Liver (tissue), 9 donors: Measurements from ENCODE around the gene ANO7. TPM values are rescaled to one million over a fixed set of nuclear protein-coding genes. Genes with fewer than 3 reads are reported as not detected.

Source experiments
- DNase-seq: peaks from one replicate; pipeline ENCODE4 v3.0.0-alpha.2; 2017; ENCODE audit warnings: low spot score
- H3K27ac ChIP-seq, 2 donors: one replicate each; pipeline ENCODE4 v1.7.0; 2013; ENCODE audit warnings: inconsistent platforms in 2 of 2, low read length in 2 of 2, control low read depth in 1 of 2, low read depth in 1 of 2, mild to moderate bottlenecking in 1 of 2
- H3K27me3 ChIP-seq, 4 donors: one replicate each; pipeline versions ENCODE4 v1.6.1 to v1.7.0; 2013; ENCODE audit warnings: low read length in 3 of 4, inconsistent platforms in 1 of 4, mild to moderate bottlenecking in 1 of 4, moderate library complexity in 1 of 4; ENCODE audit not compliant: control insufficient read depth in 4 of 4, insufficient read depth in 4 of 4
- H3K36me3 ChIP-seq, 4 donors: one replicate each; pipeline versions ENCODE4 v1.6.1 to v1.7.0; 2013; ENCODE audit warnings: low read length in 3 of 4, mild to moderate bottlenecking in 3 of 4, low read depth in 1 of 4, moderate library complexity in 1 of 4; ENCODE audit not compliant: control insufficient read depth in 4 of 4, insufficient read depth in 3 of 4
- H3K4me1 ChIP-seq, 4 donors: one replicate each; pipeline versions ENCODE4 v1.6.1 to v1.7.0; 2013; ENCODE audit warnings: low read length in 3 of 4, mild to moderate bottlenecking in 3 of 4, moderate library complexity in 1 of 4; ENCODE audit not compliant: control insufficient read depth in 4 of 4, insufficient read depth in 4 of 4
- H3K4me3 ChIP-seq, 3 donors: one replicate each; pipeline versions ENCODE4 v1.6.1 to v1.7.0; 2013; ENCODE audit warnings: low read length in 3 of 3, control low read depth in 1 of 3, low read depth in 1 of 3, mild to moderate bottlenecking in 1 of 3
- H3K9ac ChIP-seq, 2 donors: one replicate each; pipeline ENCODE4 v1.7.0; 2013; ENCODE audit warnings: low read length in 2 of 2, mild to moderate bottlenecking in 2 of 2, moderate library complexity in 2 of 2, control low read depth in 1 of 2, low read depth in 1 of 2
- H3K9me3 ChIP-seq, 4 donors: one replicate each; pipeline versions ENCODE4 v1.6.1 to v1.7.0; 2013; ENCODE audit warnings: low read length in 3 of 4; ENCODE audit not compliant: control insufficient read depth in 4 of 4
- FOXA1 ChIP-seq: IDR thresholded peaks from 2 replicates; pipeline ENCODE4 v1.6.1; 2016; ENCODE audit warnings: antibody characterized with exemption
- FOXA2 ChIP-seq: IDR thresholded peaks from 2 replicates; pipeline ENCODE4 v1.6.1; 2016; ENCODE audit warnings: antibody characterized with exemption
- GABPA ChIP-seq, 2 donors: IDR thresholded peaks in 1 of 2; conservative IDR thresholded peaks in 1 of 2; 2 replicates each; pipeline ENCODE4 v1.6.1; 2016; ENCODE audit warnings: antibody characterized with exemption in 2 of 2, mild to moderate bottlenecking in 1 of 2, moderate library complexity in 1 of 2
- HNF4A ChIP-seq, 2 donors: conservative IDR thresholded peaks; 2 replicates each; pipeline ENCODE4 v1.6.1; 2016; ENCODE audit warnings: antibody characterized with exemption in 2 of 2, mild to moderate bottlenecking in 2 of 2
- HNF4G ChIP-seq: IDR thresholded peaks from 2 replicates; pipeline ENCODE4 v1.6.1; 2016; ENCODE audit warnings: antibody characterized with exemption
- JUND ChIP-seq, 2 donors: IDR thresholded peaks; 2 replicates each; pipeline ENCODE4 v1.6.1; 2016; ENCODE audit warnings: antibody characterized with exemption in 2 of 2
- NR2F2 ChIP-seq: IDR thresholded peaks from 2 replicates; pipeline ENCODE4 v1.6.1; 2016; ENCODE audit warnings: antibody characterized with exemption
- RXRA ChIP-seq, 2 donors: IDR thresholded peaks; 2 replicates each; pipeline ENCODE4 v1.6.1; 2017 to 2018; ENCODE audit warnings: antibody characterized with exemption in 2 of 2, mild to moderate bottlenecking in 1 of 2
- SP1 ChIP-seq: IDR thresholded peaks from 2 replicates; pipeline ENCODE4 v1.6.1; 2018; ENCODE audit warnings: antibody characterized with exemption, mild to moderate bottlenecking
- TAF1 ChIP-seq: conservative IDR thresholded peaks from 2 replicates; pipeline ENCODE4 v1.6.1; 2016; ENCODE audit warnings: antibody characterized with exemption, mild to moderate bottlenecking
- YY1 ChIP-seq: IDR thresholded peaks from 2 replicates; pipeline ENCODE4 v1.6.1; 2016; ENCODE audit warnings: antibody characterized with exemption, mild to moderate bottlenecking
- WGBS: extraction: QIAGEN DNeasy Blood & Tissue Kit; methylation state at CpG from one replicate; pipeline ENCODE4 v1.1.7; 2013; 5-methylcytosine and 5-hydroxymethylcytosine counted together
- polyA plus RNA-seq, 2 donors: library from polyadenylated mRNA; stranded (reverse) in 1 of 2; unstranded in 1 of 2; fragments of 200-250 nt in 1 of 2; fragments of >200 nt in 1 of 2; fragmentation: Nextera tagmentation in 1 of 2; extraction: Ambion mirVana in 1 of 2; gene quantifications; one replicate each; pipeline versions ENCODE4 v1.2.1 to v1.2.3, GENCODE V29; 2013 to 2015
- total RNA-seq, 2 donors: library from RNA; depleted of rRNA; stranded (reverse); fragments of >200 nt; gene quantifications; one replicate each; pipeline ENCODE4 v1.2.3, GENCODE V29; 2014
- TF ChIP-seq, protein P1 (sequence below): IDR thresholded peaks from 2 replicates; pipeline ENCODE4 v1.6.1; 2016; ENCODE audit warnings: antibody characterized with exemption
- TF ChIP-seq, protein P2 (sequence below): fragments of 150-350 bp; IDR thresholded peaks from 2 replicates; pipeline ENCODE4 v1.5.1; 2017; ENCODE audit warnings: improper control_type of control experiment, low read depth, low read length; ENCODE audit not compliant: missing input control
- TF ChIP-seq, protein P3 (sequence below): IDR thresholded peaks from 2 replicates; pipeline ENCODE4 v1.6.1; 2016; ENCODE audit warnings: antibody characterized with exemption
- TF ChIP-seq, protein P4 (sequence below): IDR thresholded peaks from 2 replicates; pipeline ENCODE4 v1.6.1; 2016; ENCODE audit warnings: antibody characterized with exemption
- TF ChIP-seq, protein P5 (sequence below): IDR thresholded peaks from 2 replicates; pipeline ENCODE4 v1.6.1; 2016; ENCODE audit warnings: antibody characterized with exemption, mild to moderate bottlenecking
- donor health status: healthy.
- donor health status: healthy.
- donor health status: healthy.
- donor health status: healthy.
- donor health status: healthy.

ANO7 gene
- total and polyA plus RNA-seq, 4 donors, result 0.25 to 0.70 (median 0.45) TPM

DNA sequence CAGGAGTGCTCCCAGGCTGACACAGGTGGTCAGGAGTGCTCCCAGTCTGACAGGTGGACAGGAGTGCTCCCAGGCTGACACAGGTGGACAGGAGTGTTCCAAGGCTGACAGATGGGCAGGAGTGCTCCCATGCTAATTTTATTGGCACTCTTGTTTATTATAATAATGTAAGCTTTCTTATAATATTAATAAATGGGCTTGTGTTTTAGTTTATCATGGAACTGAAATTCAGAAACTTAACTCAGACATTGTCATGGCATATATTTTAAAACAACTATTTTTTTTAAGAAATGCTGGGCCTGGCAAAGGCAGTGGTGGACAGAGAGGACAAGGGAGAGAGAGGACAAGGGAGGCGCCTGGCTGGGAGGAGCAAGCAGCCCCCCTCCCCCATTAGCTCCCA, 18.7 kb downstream of the ANO7 start:
- Histone ChIP-seq H3K36me3 (no peaks in the 10 kb centered on the region), H3K9ac (no peak overlapping the region), H3K9me3 (no peaks in the 10 kb centered on the region), H3K27ac (no peak overlapping the region), H3K4me1 (no peaks in the 10 kb centered on the region), H3K4me3 (no peak overlapping the region), H3K27me3 (no peaks in the 10 kb centered on the region)
- TF ChIP-seq FOXA2 (no peak), YY1 (no peak), FOXA1 (no peak), SP1 (no peak), JUND (IDR thresholded peaks at IDR 0.05) (no peak), HNF4G (no peak)
- TF ChIP-seq, protein P1, sequence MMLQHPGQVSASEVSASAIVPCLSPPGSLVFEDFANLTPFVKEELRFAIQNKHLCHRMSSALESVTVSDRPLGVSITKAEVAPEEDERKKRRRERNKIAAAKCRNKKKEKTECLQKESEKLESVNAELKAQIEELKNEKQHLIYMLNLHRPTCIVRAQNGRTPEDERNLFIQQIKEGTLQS, result no peak
- TF ChIP-seq, protein P2, sequence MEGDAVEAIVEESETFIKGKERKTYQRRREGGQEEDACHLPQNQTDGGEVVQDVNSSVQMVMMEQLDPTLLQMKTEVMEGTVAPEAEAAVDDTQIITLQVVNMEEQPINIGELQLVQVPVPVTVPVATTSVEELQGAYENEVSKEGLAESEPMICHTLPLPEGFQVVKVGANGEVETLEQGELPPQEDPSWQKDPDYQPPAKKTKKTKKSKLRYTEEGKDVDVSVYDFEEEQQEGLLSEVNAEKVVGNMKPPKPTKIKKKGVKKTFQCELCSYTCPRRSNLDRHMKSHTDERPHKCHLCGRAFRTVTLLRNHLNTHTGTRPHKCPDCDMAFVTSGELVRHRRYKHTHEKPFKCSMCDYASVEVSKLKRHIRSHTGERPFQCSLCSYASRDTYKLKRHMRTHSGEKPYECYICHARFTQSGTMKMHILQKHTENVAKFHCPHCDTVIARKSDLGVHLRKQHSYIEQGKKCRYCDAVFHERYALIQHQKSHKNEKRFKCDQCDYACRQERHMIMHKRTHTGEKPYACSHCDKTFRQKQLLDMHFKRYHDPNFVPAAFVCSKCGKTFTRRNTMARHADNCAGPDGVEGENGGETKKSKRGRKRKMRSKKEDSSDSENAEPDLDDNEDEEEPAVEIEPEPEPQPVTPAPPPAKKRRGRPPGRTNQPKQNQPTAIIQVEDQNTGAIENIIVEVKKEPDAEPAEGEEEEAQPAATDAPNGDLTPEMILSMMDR, result no peak
- no peak for DNase-seq
- WGBS, result 89% methylated on average over 1 of the region's 1 CpG

DNA sequence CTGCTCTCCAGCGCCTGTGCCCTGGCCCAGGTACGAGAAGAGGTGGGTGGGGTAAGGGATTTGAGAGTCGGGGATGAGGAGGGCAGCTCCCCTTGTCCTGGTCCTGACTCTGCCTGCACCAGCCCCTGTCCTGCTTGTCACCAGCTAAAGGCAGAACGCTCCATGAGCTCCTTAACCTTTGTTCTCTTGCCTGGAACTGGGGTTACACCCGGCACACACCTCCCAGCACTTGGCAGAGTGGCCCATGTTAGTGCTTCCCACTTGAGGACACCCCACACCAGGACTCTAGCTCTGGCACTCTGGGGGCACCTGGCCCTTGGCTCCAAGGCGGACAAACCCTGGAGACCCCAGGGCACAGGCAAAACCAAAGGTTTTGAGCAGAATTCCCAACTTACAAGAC, 19.2 kb downstream of the ANO7 start:
- H3K9me3 ChIP-seq, result no peaks in the 10 kb centered on the region
- H3K27ac ChIP-seq, result no peak overlapping the region
- no peaks in the 10 kb centered on the region for H3K4me1 ChIP-seq
- H3K27me3 ChIP-seq, result no peaks in the 10 kb centered on the region
- TF ChIP-seq, protein P3, sequence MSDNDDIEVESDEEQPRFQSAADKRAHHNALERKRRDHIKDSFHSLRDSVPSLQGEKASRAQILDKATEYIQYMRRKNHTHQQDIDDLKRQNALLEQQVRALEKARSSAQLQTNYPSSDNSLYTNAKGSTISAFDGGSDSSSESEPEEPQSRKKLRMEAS, result no peak
- TF ChIP-seq, protein P2, result no peak
- no peak for TF ChIP-seq HNF4A (conservative IDR thresholded peaks at IDR 0.05)
- no peak for TF ChIP-seq GABPA (IDR thresholded peaks at IDR 0.05 in 1 of 2, conservative IDR thresholded peaks at IDR 0.05 in 1 of 2)
- TF ChIP-seq YY1, result no peak
- no peak for TF ChIP-seq RXRA (IDR thresholded peaks at IDR 0.05)
- TF ChIP-seq NR2F2, result no peak
- no peak overlapping the region for H3K4me3 ChIP-seq
- WGBS, result 73% methylated on average over 6 of the region's 6 CpGs
- H3K9ac ChIP-seq, result no peak overlapping the region
- no peak for DNase-seq
- no peaks in the 10 kb centered on the region for H3K36me3 ChIP-seq

DNA sequence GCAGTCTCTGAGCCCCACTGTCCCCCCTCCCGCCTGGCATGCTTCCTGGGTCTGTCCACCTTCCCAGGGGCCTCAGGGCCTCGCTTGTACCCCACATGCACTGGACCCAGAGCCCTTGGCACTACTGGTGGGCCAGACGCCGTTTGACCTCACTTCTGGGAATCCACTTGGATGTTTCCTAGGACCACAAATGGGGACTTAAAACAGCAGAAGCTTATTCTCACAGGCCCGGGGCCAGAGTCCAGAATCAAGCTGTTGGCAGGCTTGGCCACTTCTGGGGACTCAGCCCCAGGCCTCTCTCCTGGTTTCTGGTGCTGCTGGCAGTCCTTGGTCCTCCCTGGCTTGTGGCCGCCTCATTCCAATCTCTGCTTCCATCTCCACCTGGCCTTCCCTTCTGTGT, 19.6 kb downstream of the ANO7 start:
- Histone ChIP-seq H3K36me3 (no peaks in the 10 kb centered on the region), H3K4me1 (no peaks in the 10 kb centered on the region), H3K4me3 (no peak overlapping the region), H3K27ac (no peak overlapping the region), H3K9me3 (no peaks in the 10 kb centered on the region), H3K9ac (no peak overlapping the region), H3K27me3 (no peaks in the 10 kb centered on the region)
- 76% methylated on average over 6 of the region's 6 CpGs for WGBS
- no peak for DNase-seq
- TF ChIP-seq YY1 (no peak), TAF1 (no peak), SP1 (no peak), FOXA1 (no peak), FOXA2 (no peak), NR2F2 (no peak)
- TF ChIP-seq, protein P4, sequence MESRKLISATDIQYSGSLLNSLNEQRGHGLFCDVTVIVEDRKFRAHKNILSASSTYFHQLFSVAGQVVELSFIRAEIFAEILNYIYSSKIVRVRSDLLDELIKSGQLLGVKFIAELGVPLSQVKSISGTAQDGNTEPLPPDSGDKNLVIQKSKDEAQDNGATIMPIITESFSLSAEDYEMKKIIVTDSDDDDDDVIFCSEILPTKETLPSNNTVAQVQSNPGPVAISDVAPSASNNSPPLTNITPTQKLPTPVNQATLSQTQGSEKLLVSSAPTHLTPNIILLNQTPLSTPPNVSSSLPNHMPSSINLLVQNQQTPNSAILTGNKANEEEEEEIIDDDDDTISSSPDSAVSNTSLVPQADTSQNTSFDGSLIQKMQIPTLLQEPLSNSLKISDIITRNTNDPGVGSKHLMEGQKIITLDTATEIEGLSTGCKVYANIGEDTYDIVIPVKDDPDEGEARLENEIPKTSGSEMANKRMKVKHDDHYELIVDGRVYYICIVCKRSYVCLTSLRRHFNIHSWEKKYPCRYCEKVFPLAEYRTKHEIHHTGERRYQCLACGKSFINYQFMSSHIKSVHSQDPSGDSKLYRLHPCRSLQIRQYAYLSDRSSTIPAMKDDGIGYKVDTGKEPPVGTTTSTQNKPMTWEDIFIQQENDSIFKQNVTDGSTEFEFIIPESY, result no peak
- TF ChIP-seq, protein P5, sequence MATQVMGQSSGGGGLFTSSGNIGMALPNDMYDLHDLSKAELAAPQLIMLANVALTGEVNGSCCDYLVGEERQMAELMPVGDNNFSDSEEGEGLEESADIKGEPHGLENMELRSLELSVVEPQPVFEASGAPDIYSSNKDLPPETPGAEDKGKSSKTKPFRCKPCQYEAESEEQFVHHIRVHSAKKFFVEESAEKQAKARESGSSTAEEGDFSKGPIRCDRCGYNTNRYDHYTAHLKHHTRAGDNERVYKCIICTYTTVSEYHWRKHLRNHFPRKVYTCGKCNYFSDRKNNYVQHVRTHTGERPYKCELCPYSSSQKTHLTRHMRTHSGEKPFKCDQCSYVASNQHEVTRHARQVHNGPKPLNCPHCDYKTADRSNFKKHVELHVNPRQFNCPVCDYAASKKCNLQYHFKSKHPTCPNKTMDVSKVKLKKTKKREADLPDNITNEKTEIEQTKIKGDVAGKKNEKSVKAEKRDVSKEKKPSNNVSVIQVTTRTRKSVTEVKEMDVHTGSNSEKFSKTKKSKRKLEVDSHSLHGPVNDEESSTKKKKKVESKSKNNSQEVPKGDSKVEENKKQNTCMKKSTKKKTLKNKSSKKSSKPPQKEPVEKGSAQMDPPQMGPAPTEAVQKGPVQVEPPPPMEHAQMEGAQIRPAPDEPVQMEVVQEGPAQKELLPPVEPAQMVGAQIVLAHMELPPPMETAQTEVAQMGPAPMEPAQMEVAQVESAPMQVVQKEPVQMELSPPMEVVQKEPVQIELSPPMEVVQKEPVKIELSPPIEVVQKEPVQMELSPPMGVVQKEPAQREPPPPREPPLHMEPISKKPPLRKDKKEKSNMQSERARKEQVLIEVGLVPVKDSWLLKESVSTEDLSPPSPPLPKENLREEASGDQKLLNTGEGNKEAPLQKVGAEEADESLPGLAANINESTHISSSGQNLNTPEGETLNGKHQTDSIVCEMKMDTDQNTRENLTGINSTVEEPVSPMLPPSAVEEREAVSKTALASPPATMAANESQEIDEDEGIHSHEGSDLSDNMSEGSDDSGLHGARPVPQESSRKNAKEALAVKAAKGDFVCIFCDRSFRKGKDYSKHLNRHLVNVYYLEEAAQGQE, result no peak
- TF ChIP-seq, protein P1, result no peak
- TF ChIP-seq, protein P3, result no peak
